HG03558 (cell line): ENCODE measurements around the gene IFITM10.

Experiments
- ATAC-seq: cut with Tn5 transposase; IDR thresholded peaks from one replicate; pipeline ENCODE4 v1.9.1; 2021; ENCODE audit warnings: moderate number of reproducible peaks; ENCODE audit not compliant: unreplicated experiment; ENCODE audit errors: extremely low read depth

Gene IFITM10

DNA sequence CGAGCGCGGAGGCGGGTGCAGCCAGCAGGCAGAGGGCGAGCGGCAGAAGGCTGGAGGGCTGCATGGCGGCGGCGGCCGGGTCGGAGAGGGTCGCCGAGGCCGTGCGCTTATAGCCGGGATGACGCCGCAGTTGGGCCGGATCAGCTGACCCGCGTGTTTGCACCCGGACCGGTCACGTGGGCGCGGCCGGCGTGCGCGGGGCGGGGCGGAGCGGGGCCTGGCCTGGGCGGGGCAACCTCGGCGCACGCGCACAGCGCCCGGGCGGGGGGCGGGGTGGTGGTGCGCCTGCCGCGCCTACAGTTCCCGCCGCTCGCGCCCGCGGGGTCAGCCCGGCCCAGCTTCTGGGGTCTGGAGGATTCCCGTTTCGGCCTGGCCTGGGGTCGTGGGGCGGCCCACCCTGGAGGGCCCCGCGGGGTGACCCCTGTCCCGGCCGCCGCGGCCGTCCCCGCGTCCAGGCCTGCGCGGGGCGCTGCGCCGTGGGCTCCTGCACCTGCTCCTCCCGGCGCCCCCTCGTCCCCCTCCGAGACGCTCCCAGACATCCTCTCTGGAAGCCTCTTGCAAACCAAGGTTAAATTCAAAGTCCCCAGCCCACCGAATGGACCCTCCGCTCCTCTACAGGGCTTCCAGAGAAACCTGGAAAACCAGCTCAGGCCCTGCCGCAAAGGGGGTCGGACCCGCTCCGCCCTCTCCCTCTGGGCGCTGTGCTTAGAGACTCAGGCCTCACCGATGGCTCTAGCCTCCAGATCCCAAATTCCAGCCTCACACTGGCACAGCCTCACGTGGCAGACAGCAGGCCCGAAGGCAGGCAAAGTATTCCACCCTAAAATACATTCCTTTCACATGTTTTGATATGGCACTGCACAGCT is 13.6 kb upstream of the IFITM10 start, which contains the start of gene CTSD:
Gene CTSD, minus strand, starts transcription at position 132 of the 866 bp plus-strand sequence. Its CDS starts 68 bp downstream, at position 64.
- no peak for ATAC-seq

DNA sequence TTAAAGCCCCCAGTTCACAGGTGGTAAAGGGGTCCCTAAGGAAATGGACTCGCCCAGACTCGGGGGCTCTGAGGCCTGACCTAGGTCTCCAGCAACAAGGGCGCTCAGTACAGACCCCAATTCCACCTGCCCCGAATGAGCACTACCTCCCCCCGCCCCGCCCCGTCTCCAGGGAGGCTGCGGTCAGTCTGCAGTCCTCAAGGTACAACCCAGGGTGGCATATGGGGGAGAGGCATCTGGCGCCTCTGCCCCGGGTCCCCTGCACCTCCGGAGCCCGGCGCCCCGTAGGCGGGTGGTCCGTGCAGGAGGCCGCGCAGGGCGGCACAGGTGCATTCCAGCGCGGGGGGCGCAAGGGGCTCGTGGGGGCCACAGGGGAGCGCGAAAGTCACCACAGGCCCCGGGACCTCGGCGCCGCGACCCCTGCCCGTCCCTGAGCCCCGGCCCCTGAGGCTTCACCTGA is 13.0 kb upstream of the IFITM10 start:
- ATAC-seq = no peak

- no peak for ATAC-seq
Observed at GRCh38 chr11:1762537-1763302, 12.3 kb upstream of the IFITM10 start.

DNA sequence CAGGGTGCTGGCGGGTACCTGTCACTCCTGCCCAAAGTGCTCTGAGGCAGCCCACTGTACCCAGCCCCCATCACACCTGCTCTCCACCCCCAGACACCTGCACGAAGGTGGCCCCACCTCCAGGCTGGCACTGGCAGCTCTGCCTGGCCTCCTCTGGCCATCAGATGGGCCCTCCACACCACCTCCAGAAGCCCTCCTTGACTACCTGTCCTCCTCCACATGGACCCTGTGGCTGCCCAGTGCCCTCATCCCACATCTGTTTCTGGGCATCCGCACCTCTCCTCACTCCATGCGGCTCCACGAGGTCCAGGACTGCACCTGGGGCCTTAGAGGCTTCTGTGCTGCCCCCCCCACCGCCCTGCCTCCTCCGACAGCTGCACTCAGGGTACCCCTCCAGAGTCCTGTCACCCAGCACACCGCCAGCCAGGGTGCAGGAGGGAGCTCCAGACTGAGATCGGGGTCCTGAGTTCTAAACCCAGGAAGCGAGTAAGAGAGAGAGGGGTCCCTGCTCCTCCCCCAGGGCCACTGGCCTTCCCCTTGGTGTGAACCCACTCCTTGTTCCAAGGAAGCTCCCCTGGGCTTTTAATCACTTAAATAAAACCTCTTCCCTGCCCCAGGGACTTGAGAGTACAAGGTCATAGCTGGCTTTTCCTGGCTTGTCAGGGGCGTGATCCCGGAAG is 11.6 kb upstream of the IFITM10 start:
- ATAC-seq = no peak

- no peak for ATAC-seq
Observed at GRCh38 chr11:1761110-1761856, 10.9 kb upstream of the IFITM10 start.

- no peak for ATAC-seq
Observed at GRCh38 chr11:1760351-1761109, 10.1 kb upstream of the IFITM10 start.

GRCh38 chr11:1759851-1760220 is 9.4 kb upstream of the IFITM10 start:
- ATAC-seq = no peak

- no peak for ATAC-seq
Observed at GRCh38 chr11:1759151-1759850, 8.9 kb upstream of the IFITM10 start.

- no peak for ATAC-seq
Observed at GRCh38 chr11:1758611-1759150, 8.3 kb upstream of the IFITM10 start.

GRCh38 chr11:1757861-1758610 is 7.6 kb upstream of the IFITM10 start:
- ATAC-seq = no peak

DNA sequence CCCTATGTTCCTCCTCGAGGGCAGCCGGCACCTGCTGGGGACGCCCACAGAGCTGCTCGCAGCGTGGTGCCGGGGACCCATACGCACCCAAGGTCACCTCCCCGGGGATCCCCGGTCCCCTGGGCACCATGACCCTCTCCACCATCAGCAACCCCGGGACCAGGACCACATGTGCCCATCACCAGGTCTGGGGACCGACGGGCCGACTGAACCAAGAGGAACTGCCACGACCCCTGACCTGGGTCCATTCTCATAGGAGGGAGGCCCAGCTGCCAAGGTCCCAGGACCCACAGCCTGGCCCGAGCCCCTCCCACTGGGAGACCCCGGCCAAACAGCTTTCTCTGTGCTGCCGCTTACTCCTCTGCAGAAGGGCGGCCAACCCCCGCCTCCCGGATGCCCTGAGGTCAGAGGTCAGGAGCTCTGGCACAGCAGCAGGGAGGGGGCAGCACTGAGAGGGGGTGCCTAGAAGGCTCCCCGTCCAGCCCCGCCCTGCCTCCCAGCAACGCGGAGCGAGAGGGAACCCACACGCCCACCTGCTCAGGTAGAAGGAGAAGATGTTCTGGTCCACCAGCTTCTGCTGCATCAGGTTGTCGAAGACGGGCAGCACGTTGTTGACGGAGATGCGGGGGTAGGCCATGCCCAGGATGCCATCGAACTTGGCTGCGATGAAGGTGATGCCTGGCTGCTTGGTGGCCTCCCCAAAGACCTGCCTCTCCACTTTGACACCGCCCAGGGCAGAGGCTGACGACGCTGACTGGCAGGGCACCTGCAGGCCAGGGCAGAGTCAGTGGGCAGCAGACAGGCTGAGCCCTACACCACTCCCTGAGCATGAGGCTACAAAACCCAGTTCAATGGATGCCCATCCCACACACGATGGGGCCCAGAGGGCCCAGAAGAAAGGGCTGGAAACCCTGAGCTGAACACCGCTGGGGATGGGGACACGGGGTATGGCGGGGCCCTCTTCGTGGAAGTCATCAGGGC is 6.7 kb upstream of the IFITM10 start:
- no peak for ATAC-seq

DNA sequence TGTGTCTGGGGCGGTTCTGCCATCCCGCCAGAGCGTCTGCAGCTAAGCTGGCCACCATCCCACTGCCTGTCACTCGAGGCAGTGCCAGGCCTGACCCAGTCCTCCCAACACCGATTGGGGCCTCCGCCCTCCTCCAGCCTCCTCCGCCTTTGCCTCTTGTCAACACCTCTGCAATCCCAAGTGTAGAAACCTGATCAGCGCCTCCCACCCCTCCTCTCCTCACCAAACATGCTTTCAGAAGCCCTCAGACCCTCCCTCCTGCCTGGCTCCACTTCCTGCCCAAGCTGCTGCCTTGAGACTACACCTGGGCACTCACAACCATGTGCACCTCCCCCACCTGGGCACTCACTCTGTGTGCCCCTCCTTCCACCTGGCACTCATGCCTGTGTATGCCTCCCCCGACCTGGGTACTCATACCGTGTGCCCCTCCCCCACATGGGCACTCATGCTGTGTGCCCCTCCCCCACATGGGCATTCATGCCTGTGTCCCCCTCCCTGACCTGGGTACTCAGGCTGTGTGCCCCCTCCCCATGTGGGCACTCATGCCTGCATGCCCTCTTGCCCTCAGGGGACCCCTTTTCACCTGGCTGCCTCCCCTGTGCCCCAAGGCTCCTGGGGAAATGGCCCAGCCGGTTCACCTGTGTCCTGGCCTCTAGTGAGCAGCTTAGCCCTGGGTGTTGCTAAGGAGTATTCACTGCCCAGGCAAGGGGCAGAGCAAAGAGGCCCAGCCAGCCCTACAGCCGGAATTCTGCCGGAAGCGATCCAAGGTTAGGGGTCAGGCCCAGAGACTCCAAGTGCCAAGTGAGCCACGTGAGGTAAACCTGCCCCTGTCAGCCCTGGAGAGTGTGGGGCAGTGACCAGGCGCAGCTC is 5.5 kb upstream of the IFITM10 start:
- no peak for ATAC-seq

GRCh38 chr11:1755344-1755691 is 4.9 kb upstream of the IFITM10 start:
- ATAC-seq = no peak

DNA sequence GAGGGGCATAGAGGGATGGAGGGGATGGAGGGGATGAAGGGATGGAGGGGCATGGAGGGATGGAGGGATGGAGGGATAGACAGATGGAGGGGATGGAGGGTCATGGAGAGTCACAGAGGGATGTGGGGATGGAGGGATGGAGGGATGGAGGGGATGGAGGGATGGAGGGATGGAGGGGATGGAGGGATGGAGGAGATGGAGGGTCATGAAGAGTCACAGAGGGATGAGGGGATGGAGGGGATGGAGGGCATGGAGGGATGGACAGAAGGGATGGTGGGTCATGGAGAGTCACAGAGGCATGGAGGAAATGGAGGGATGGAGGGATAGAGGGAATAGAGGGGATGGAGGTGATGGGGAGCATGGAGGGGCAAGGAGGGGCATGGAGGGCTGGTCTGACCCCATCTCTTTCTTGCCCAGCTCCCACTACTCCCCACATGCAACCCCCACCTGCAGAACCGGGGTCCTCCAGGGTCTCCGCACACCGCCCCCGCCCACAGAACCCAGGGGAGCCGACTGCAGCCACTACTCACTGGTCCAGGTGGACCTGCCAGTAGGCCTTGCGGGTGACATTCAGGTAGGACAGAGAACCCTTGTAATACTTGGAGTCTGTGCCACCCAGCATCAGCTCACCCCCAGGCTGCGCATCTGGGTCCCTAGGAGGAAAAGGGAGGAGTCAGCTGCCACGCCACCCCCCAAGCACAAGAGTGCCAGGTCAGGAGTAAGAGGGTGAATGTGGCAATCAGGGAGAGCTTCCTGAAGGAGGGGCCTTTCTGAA is 4.2 kb upstream of the IFITM10 start:
- no peak for ATAC-seq

DNA sequence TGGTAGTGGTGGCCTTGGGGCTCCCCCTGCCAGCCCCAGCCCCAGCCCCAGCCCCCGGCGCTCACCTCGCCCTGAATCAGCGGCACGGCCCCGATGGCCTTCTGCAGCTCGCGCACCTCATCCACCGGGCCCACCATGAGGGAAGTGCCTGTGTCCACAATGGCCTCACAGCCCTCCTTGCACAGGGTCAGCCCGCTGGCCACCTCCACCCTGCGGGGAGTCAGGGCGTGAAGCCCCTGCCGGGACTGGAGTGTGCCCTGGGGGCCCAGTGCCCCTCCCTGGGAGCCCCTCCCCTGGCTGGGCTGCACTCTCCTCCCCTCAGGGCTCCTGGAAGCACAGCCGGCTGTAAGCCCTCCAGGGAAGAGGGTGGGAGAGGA is 3.5 kb upstream of the IFITM10 start:
- ATAC-seq = no peak
